Raji (cell line): ENCODE measurements around the gene CCR6.

Experiments used
- POLR2A ChIP-seq: IDR thresholded peaks from 2 replicates; pipeline ENCODE4 v1.6.1; 2011; ENCODE audit warnings: low read depth, low read length, control low read depth; ENCODE audit not compliant: insufficient read depth

Gene CCR6

DNA sequence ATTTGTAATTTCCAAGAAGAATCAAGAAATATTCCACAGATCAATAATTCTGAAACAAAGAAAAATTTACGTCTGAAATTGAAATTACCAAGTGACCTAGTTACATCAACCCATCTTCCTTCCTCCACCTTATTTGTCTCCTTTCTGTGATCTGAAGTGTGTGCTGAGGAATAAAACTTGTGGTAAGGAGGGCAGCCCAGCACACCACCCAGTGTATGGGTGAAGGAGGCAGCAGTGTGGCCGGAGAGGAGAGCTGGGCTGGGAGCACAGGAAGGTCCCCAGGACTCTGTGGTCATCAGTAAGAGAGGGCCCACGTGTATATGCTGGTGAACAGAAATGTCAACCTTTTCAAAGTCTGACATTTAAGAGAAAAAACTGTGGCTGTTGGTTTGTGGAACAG is 11.3 kb upstream of the CCR6 start:
- no peak for TF ChIP-seq POLR2A

- no peak for TF ChIP-seq POLR2A
Measured at GRCh38 chr6:167112421-167112820, 10.5 kb upstream of the CCR6 start.

DNA sequence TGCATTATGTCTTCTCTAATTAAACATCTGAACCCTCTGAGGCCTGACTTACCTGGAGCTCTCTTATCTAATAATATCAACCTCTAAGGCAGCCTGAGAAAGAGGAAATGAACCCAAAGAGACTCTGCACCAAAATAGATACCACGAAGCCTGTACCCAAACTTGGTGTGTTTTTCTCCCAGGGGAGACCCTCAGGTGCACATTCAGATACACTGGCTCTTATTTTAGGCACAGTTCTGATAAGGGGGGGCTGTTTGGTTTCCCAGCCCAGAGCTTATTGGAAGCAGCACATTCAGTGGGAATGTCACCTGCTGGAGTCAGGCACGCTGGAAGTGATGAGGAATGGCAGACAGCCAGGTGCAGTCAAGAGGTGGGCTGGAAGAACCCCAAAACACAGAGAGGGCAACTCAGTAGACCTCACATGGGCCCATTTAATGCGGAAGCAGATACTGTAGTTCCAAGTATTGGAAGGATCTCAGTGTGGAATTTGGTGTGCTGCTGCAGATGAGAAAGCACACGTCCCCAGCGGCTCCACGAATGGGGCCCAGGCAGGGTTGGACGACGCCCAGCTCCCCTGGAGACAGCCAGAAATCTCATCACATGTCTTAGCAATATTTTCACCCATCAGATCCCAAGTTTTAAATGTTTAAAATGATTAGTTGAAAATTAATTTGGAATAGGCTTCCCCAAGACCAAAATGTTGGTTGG is 9.7 kb upstream of the CCR6 start:
- no peak for TF ChIP-seq POLR2A

DNA sequence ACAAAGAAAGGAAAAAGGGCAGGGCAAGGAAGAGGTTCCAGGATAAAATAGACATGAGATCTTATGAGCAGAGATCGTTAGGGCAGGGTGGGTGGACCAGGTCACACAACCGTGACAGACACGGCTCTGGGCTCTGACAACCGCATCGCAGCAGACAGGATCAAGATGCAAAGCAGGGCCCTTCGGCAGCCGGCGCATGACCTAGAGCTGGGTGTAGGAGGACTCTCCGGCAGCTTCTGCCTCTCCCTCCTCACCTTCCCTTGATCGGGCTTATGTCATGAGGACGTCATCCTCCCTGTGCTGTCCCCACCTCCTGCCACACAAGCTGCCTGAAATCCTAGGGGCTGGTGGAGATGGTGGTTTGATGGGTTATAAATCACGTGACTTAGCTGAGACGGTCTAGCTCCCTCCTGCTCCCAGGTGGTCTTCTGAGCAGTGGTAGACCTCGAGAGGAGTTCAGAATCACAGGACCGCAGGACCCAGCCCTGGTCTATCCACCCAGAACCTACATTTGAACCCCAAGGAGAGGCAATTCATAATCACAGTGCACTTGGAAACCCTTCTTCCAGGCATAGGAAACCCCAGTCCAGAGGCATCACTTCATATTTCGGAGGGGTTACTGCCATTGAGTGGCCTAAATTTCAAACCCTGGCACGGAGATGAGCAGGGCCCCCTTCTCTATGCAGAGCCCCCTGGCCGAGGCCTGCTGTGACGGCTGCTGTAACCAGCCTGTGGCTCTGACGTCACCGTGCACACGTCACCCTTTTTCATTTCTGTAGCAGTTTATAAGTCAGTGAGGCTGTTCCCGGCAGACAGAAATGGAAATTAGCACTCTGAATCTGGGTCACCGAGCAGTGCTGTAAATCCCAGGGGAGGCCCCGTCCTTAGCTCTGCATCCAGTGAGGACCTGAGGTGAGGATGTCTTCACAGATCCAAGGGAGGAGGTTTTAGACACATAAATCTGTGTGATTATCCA is 8.7 kb upstream of the CCR6 start:
- peak; percentile 44; the same call in 1 of the 2 replicates for TF ChIP-seq POLR2A

GRCh38 chr6:167115054-167115453 is 7.8 kb upstream of the CCR6 start:
- no peak for TF ChIP-seq POLR2A

DNA sequence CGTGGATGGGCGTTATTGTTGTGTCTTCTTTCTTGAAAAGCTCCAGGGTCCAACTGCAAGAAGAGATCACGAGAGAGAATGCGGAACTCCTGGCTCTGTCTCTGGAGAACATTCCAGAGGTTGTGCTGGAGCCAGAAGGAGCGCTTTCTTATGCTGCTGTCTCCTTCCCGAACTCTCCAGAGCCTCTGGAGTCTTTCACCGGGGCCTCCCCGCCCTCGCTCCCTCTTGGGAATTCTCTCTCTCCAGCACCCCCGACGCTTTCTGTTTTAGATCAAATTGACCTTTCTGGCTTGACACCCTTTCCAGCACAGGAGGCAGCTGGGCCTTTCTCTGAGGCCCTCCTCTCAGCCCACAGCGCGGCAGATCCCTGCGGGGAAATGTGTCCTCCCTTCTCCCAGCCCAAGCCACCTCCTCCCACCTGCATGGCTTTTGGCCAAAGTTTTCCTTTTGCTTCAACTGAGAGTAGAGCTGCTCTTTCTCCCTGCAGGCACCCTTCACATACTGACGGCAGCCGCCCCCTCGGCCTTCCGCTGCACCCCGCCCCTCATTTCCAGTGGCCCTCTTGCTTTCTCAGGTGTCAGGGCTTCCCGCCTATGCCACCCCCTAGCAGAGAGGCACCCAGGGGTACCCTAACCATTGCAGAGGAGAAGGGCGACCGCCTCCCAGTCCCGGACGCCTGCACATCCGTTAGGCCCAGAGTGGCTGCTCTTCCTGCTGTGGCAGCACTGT is 6.6 kb upstream of the CCR6 start:
- TF ChIP-seq POLR2A, result no peak

GRCh38 chr6:167116838-167117228 is 6.1 kb upstream of the CCR6 start:
- no peak for TF ChIP-seq POLR2A

DNA sequence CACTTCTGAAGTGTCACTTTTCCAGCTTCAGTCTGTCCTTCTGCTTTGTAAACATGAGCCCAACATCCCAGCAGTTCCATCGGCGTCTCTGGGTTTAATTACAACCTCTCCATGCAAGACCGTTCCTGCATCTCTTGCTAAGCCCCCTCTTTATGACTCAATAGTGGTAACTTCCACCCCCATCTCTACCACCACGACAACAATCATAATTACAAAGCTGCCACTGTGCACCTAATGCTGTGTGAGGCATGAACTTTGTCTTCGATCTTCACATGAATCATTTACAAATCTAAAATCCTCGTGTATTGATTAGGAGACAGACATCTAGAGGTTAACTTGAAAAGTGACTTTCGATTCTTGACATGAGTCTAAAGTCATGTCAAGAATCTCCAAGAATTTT is 4.9 kb upstream of the CCR6 start:
- no peak for TF ChIP-seq POLR2A

GRCh38 chr6:167118839-167119238 is 4.1 kb upstream of the CCR6 start:
- no peak for TF ChIP-seq POLR2A

DNA sequence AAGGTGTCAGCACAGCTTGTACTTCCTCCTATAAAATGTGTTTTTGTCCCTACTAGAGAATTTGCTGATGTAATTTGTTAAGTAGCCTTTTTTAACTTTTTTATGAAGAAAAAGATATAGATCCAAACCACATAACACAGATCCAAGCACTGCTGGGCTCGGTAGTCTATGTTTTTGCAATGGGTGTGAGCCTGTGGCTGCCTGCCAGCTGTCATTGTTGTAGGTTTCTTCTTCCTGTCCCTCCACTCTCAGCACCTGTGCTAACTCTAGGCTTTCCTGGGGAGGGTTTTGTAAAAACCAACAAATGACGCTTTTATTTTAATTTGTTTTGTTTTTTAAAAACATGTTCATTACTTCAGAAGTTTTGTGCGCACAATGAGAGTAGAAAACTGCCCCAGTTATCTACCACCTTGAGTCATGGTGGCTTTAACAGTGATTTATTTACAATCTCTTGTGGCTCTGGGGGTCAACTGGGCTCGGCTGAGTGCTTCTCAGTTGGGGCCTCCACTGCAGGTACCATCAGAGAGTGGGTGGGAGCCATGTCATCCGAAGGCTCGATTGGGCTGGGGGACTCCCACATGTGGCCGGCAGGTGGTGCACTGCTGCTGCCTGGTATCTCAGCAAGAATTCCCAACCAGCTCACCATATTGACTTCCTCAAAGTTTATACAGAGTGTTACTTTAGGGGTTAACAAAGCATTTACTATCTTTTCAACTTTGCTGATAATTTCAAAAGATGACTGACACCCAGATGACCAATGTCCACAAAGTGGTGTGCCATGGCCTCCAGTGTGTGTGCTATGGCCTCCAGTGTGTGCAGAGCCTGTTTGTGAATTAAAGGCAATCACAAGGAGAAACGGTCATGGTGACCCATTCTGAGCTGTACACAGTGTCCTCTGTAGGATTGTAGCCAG is 3.0 kb upstream of the CCR6 start:
- TF ChIP-seq POLR2A, result no peak

- TF ChIP-seq POLR2A, result no peak
Measured at GRCh38 chr6:167120583-167120903, 2.4 kb upstream of the CCR6 start.

DNA sequence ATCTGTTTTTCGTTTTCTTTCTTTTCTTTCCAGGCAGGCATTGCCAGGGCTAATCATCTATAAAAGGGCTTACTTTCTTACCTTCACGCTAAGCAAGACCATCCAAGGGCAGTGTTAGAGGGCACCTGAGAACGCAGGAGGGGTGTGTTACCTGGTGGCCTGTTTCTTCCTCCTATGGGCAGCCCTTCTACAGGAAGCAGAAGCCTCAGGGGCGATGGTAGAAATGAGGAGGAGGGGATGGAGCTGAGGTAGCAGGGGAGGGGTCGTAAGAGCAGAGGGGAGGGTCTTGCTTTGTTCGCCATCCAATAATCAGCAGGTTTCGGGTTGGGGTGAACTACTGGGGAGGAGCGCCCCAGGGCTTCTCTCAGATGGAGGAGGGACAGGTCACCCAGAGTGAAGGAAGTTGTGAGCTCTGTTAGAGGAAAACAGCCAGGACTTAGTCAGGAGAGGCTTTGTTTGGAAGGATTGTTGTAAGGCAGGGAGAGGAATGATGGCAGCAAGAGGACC is 1.5 kb upstream of the CCR6 start:
- no peak for TF ChIP-seq POLR2A

GRCh38 chr6:167122041-167122826 is 662 bp upstream of the CCR6 start:
- TF ChIP-seq POLR2A, result no peak

- no peak for TF ChIP-seq POLR2A
Measured at GRCh38 chr6:167124753-167125152, 1.9 kb downstream of the CCR6 start.
